Measurements from ENCODE around the gene CD300LF. TPM values are rescaled to one million over a fixed set of nuclear protein-coding genes. Genes with fewer than 3 reads are reported as not detected.

Gene CD300LF
- polyA plus RNA-seq, 3 donors: 0.28 to 0.83 (median 0.47) TPM

DNA sequence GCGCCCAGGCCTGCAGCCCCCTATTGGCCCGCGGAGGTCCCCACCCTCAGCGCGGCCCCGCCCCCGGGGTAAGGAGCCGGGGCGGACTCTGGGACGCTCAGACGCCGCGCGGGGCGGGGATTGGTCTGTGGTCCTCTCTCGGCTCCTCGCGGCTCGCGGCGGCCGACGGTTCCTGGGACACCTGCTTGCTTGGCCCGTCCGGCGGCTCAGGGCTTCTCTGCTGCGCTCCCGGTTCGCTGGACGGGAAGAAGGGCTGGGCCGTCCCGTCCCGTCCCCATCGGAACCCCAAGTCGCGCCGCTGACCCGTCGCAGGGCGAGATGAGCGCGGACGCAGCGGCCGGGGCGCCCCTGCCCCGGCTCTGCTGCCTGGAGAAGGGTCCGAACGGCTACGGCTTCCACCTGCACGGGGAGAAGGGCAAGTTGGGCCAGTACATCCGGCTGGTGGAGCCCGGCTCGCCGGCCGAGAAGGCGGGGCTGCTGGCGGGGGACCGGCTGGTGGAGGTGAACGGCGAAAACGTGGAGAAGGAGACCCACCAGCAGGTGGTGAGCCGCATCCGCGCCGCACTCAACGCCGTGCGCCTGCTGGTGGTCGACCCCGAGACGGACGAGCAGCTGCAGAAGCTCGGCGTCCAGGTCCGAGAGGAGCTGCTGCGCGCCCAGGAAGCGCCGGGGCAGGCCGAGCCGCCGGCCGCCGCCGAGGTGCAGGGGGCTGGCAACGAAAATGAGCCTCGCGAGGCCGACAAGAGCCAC lies 36.0 kb upstream of the CD300LF start, which contains the start of gene NHERF1:
NHERF1 (plus strand) TSS at position 100 of the 750 bp plus-strand sequence; CDS start at position 319, 219 bp downstream.
- peak in 7 of 11 donors; percentile 82 to 92 (median 87) for DNase-seq (ENCODE audit: extremely low read depth in 1 of 11, low read depth in 9 of 11, low spot score in 4 of 11)

- peak in 1 of 11 donors; percentile 86 for DNase-seq (ENCODE audit: extremely low read depth in 1 of 11, low read depth in 9 of 11, low spot score in 4 of 11)
Observed at GRCh38 chr17:74748279-74748528, 35.5 kb upstream of the CD300LF start.

DNA sequence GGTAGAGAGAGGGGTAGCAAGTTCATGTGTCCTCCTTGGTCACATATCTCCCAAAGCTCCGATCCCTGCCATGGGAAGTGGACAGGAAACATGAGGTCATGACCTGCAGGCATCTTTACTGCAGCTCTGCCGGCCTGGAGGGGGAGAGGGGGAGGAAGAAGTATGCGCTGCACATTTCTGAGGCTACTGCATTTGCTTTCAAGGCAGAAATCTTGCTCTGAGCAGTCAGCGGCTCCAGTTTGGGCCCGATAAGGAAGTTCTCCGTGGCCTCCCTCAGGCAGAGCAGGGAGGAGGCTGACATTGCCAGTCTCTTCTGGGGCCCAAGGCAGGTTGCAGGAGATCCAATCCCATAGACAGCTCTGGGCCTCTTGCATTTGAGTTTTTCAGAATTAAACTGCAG lies 34.2 kb upstream of the CD300LF start:
- DNase-seq (ENCODE audit: extremely low read depth in 1 of 11, low read depth in 9 of 11, low spot score in 4 of 11): no peak

GRCh38 chr17:74746376-74746775 lies 33.7 kb upstream of the CD300LF start:
- DNase-seq (ENCODE audit: extremely low read depth in 1 of 11, low read depth in 9 of 11, low spot score in 4 of 11): no peak

DNA sequence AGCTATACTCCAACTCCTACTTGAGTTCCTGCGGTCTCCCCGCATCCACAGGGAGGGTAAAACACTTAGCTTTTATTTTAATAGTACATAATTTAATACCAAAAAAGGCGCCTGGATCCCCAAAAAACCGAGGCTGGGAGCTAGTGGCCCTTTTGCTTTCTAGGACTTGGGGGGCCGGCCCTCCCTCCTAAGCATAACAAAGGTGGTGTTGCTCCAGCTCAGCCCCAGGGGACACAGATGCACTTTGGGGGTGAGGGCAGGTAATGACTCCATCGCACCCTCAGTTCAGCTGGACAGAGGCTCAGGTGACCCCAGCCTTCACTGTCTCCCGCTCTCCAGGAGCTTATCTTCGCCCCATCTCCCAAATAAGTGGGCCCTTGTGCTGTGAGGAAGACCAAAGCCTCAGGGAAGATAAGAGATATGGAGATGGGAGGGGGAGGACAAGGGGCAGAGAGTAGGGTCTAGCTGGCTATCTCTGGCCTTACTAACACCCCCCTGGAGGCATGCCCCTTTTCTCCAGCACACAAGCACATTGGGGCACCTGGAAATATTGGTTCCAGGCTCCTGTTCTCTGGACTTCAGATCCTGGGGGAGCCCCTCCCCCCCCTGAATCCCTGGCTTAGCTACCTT lies 32.9 kb upstream of the CD300LF start:
- DNase-seq (ENCODE audit: extremely low read depth in 1 of 11, low read depth in 9 of 11, low spot score in 4 of 11): no peak

- DNase-seq (ENCODE audit: extremely low read depth in 1 of 11, low read depth in 9 of 11, low spot score in 4 of 11): peak in 1 of 11 donors; percentile 55
Observed at GRCh38 chr17:74744714-74745547, 32.2 kb upstream of the CD300LF start.

GRCh38 chr17:74744349-74744713 lies 31.6 kb upstream of the CD300LF start:
- no peak for DNase-seq (ENCODE audit: extremely low read depth in 1 of 11, low read depth in 9 of 11, low spot score in 4 of 11)

- no peak for DNase-seq (ENCODE audit: extremely low read depth in 1 of 11, low read depth in 9 of 11, low spot score in 4 of 11)
Observed at GRCh38 chr17:74743755-74744154, 31.0 kb upstream of the CD300LF start.

- no peak for DNase-seq (ENCODE audit: extremely low read depth in 1 of 11, low read depth in 9 of 11, low spot score in 4 of 11)
Observed at GRCh38 chr17:74742978-74743545, 30.3 kb upstream of the CD300LF start.

DNA sequence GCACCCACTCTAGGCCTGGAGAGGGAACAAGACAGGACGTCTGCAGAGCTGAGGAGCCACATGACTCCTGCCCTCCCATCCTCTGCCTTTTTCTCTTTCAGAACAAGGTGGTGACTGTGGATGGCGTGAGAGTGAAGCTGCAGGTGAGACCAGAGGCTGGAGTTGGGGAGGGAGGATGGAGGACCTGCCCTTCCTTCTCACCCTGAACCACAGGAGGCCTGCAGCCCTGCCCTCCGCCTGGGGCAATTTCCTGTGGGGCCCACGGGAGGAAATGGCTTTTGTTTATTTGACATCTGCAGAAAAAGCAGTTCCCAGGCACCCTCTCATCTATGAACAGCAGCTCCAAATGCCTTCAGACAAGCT lies 29.4 kb upstream of the CD300LF start:
- no peak for DNase-seq (ENCODE audit: extremely low read depth in 1 of 11, low read depth in 9 of 11, low spot score in 4 of 11)

GRCh38 chr17:74740641-74741387 lies 28.1 kb upstream of the CD300LF start:
- DNase-seq (ENCODE audit: extremely low read depth in 1 of 11, low read depth in 9 of 11, low spot score in 4 of 11): no peak

DNA sequence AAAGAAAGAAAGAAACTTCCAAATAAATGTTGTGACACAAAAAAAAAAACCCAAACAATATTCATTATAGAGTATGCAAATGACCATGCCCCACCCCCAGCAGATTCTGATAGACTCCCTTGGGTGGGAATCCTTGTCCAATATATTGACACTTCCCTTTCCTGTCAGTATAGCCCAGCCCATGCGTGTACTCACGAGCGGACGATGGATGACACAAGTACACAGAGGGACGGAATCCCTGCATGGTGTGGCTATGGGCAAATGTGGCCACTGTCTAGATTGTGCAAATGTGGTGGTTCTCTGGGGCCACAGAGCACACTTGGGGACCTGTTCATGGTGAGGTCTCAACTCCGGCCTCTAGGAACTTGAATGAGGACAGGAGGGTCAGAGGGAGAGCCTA lies 27.4 kb upstream of the CD300LF start:
- DNase-seq (ENCODE audit: extremely low read depth in 1 of 11, low read depth in 9 of 11, low spot score in 4 of 11): no peak

DNA sequence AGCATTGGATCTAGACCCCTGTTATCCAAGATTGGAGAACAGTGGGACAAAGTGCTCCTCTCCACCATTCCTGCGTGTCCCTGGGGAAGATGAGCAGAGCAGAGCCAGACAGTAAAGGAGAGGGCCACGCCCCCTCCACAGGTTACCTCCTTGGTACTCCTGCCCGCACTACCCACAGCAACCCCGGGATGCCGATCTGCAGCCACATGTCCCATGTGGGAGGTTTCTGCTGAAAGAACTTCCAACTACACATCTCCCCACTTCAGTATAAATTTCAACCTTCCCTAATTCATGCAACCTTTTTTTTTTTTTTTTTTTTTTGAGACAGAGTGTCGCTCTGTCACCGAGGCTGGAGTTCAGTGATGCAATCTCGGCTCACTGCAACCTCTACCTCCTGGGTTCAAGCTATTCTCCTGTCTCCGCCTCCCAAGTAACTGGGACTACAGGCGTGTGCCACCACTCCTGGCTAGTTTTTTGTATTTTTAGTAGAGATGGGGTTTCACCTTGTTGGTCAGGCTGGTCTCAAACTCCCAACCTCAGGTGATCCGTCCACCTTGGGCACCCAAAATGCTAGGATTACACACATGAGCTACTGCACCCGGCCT lies 26.6 kb upstream of the CD300LF start:
- DNase-seq (ENCODE audit: extremely low read depth in 1 of 11, low read depth in 9 of 11, low spot score in 4 of 11): no peak

- DNase-seq (ENCODE audit: extremely low read depth in 1 of 11, low read depth in 9 of 11, low spot score in 4 of 11): no peak
Observed at GRCh38 chr17:74738051-74738996, 25.6 kb upstream of the CD300LF start.

GRCh38 chr17:74737299-74738050 lies 24.8 kb upstream of the CD300LF start:
- DNase-seq (ENCODE audit: extremely low read depth in 1 of 11, low read depth in 9 of 11, low spot score in 4 of 11): no peak

GRCh38 chr17:74736513-74737298 lies 24.0 kb upstream of the CD300LF start, which contains the start of gene RAB37:
TSS of gene RAB37 (plus strand) at chr17:74737256. CDS start at chr17:74737273, 17 bp downstream.
- no peak for DNase-seq (ENCODE audit: extremely low read depth in 1 of 11, low read depth in 9 of 11, low spot score in 4 of 11)
